ENCODE measurements around the gene DRD2.

The DRD2 gene

DNA sequence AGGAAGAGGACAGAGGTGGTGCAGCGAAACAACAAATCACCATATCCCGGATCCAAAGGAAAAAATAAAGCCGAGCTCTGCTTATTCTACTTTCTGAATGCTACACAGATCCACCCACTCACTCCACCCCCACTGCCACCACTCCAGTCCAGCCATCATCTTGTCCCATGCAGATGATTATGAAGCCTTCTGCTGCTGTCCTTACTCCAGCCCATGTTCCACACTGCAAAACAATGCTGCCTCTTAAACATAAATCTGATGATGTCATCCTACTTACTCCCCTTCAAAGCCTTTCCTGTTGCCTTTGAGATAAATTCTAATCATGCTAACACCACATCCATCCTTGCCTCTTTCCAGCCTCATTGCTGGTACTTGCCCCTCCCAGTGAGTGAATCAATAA lies 6.5 kb upstream of the DRD2 start:
- no peak for FAIRE-seq

DNA sequence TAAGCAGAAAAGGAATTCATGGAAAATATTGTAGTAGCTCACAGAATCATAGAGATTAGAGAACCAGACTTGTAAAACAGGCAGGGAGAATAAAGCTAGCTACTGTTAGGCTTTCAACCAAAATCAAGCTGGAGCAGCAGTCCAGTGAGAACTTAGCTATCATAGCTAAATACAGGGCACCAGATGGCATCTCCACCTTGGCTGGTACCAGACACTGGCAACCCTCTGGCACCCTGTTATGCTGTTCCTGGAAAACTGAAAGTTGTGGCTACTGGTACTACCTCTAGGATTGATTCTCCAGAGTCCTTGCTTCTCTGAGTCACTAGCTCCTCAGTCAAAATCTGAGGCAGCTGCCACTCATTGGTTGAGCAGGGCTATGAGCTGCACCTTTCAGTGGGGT lies 6.0 kb upstream of the DRD2 start:
- FAIRE-seq, result no peak

DNA sequence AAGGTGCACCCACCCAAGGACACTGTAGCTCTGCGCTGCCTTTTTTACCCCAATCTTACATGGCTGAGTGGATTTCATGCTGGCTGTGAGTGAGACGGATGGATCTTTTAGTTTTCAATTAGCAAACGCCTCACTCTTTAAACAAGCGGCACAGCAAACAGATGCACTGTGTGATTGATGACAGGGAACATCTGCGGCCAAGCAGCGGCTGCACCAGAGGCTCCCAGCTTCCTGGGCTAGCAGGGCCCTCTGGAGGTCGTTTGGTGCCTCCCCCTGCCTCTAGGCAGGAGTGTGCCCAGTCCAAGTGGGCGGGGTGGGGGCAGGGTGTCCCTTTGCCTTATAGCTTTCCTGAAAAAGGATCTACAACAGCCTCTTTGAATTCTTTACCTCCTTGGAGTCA lies 2.1 kb upstream of the DRD2 start:
- FAIRE-seq, result no peak

GRCh38 chr11:113476553-113476952 lies 1.4 kb upstream of the DRD2 start:
- FAIRE-seq, result no peak

GRCh38 chr11:113474362-113475159 lies 637 bp downstream of the DRD2 start:
- no peak for FAIRE-seq

- no peak for FAIRE-seq
Observed at GRCh38 chr11:113473983-113474361, 1.2 kb downstream of the DRD2 start.

GRCh38 chr11:113472471-113472870 lies 2.7 kb downstream of the DRD2 start:
- no peak for FAIRE-seq

DNA sequence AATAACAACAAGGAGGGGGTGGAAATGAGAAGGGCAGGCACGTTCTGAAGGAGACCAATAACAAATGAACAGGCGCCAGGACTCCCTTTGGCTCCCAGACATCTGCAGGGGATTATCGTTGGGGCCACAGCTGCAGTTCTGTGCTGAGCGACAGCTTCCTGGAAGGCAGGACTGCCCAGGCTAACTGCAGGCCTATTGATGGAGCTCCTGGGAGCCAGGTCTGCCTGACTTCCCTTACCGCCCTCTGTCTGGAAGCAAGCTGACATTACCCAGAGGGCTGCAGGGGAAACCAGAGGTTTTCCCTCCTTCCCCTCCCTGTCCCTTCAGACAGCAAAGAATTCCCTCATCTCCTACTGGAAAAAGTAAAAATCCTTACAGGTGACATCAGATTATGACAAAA lies 5.0 kb downstream of the DRD2 start:
- FAIRE-seq, result no peak

- FAIRE-seq, result no peak
Observed at GRCh38 chr11:113468726-113469345, 6.4 kb downstream of the DRD2 start.

DNA sequence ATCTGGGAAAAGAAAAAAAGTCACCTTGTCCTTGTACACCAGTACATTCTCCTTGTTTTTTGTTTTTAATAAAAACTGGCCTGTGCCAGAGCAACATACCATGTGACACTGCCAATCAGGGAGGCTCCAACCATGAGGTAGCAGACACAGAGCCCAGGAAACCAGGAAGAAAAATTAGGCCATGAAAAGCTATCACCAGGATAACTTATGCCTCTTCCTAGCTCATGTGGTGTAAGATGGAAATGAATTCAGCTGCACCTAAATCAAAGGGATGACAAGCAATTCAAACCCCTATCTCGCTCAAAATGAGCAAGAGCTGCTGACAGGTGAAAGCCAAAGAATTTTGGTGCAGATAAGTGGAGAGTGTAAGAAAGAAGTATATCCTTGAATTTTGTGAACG lies 7.7 kb downstream of the DRD2 start:
- FAIRE-seq, result no peak

DNA sequence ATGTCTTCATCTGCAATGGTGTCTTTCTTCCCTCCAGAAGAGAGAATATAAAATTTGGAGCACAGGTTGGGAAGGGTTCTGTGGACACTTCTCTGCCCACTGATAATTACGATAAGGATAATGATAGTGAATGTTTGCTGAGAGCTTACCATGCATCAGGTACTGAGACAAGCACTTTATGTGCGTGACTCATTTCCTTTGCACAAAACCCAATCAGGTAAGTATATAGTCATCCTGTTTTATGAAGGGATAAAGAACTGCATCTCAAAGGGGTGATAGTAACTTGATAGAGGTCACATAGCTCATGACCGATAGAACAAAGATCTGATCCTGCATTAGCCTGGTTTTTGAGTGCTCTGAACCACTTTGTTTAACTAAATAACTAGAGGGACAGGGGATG lies 9.4 kb downstream of the DRD2 start:
- no peak for FAIRE-seq

GRCh38 chr11:113464416-113464815 lies 10.8 kb downstream of the DRD2 start:
- no peak for FAIRE-seq

GRCh38 chr11:113462830-113463229 lies 12.4 kb downstream of the DRD2 start:
- FAIRE-seq, result no peak

- FAIRE-seq, result no peak
Observed at GRCh38 chr11:113461639-113462038, 13.6 kb downstream of the DRD2 start.

DNA sequence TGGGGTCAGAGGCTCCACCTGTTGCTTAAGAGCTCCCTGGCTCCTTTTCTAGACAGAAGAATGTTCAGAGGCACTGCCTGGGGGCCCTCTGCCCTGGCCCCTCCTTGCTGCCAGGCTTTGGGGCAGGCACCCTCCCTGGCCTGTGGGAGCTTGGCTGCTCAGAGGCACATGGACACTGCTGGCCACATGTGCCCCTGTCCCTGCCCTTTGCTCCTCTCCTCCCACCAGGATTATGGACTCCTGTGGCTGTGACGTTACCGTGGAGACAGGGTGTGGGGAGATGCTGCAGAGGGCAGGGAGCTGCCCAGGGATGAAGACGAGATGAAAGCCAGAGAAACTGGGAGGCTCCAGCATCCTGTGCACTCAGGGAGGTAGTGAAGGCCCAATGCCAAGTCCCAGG lies 14.7 kb downstream of the DRD2 start:
- FAIRE-seq, result no peak

- no peak for FAIRE-seq
Observed at GRCh38 chr11:113458189-113458588, 17.0 kb downstream of the DRD2 start.

DNA sequence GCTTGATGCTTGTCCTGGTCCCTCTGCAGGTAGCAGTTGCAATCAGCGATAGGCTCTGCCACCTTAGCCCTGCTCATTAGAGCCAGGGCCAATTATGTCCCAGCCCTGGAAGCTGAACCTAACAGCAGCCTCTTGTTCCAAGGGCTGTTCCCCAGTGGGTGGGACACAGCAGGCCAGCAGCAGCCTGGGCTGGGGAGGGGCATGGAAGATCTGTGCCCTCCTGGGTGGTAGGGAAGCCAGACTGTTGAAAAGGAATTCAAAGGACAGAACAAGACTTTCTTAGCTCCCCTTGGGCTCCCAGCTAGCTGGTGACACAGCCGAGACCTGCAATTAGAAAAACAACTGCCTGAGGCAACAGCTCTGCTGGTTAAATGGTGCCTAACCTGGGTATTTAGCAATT lies 17.4 kb downstream of the DRD2 start:
- no peak for FAIRE-seq

GRCh38 chr11:113454455-113454854 lies 20.7 kb downstream of the DRD2 start:
- FAIRE-seq, result no peak

- no peak for FAIRE-seq
Observed at GRCh38 chr11:113449743-113450142, 25.5 kb downstream of the DRD2 start.

- no peak for FAIRE-seq
Observed at GRCh38 chr11:113448316-113448677, 26.9 kb downstream of the DRD2 start.

- FAIRE-seq, result no peak
Observed at GRCh38 chr11:113447621-113448315, 27.4 kb downstream of the DRD2 start.

DNA sequence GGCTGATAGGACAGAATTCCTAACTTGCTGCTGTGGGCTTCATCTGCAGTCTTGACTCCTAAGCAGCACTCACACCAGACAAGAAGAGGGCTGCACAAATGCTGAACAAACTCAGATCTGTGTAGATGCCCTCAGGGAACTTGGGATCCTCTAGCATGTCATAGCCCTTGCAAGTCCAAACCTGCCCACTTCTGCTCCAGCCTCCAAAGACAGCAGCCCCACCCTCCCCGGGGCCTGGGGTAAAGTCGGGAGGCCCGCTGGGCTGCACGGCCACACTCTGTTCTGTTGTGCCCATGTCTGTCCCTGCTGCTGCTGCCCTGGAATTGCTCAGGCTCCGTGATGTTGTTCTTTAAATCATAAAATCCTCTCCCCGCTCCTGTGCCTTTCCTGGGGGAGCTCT lies 28.3 kb downstream of the DRD2 start:
- FAIRE-seq, result no peak

DNA sequence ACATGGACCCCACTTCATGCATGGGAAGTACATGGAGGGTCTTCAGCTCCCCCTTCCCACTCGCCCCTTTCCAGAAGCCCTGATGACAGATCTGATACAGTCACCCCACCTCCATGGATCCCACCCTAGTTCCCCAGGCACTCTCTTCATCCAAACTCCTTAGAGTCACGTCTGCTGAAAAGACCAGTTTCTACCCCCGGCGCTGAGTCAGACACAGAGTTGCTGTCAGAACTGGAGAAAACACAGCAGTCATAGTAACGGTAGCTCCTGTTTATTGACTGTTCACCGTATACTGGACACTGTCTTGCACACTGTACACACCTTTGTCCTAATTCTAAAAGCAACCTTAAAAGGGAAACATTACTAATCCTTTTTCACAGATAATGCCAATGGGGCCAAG lies 29.1 kb downstream of the DRD2 start:
- FAIRE-seq, result no peak

- FAIRE-seq, result no peak
Observed at GRCh38 chr11:113444502-113445123, 30.6 kb downstream of the DRD2 start.

Measured in TTC549 (cell line).